ENCODE data around the gene TMEM205.

- no peak for TF ChIP-seq CTCF (IDR thresholded peaks at IDR 0.05; ENCODE audit: poor library complexity)
- no peak for TF ChIP-seq EZH2 (IDR thresholded peaks at IDR 0.05; ENCODE audit: borderline replicate concordance)
- no peak for TF ChIP-seq EZH2phosphoT487 (IDR thresholded peaks at IDR 0.05; ENCODE audit: low read depth, severe bottlenecking, unreplicated experiment)
These were observed 31.2 kb upstream of the TMEM205 start for GRCh38 chr19:11377237-11377636.

All from hepatocyte (in vitro differentiated cells).